Small intestine (tissue), 7 donors: ENCODE data around the gene MAZ. TPM values are rescaled to one million over a fixed set of nuclear protein-coding genes. Genes with fewer than 3 reads are reported as not detected.
"Not testable (repeated sequence)": the region's sequence is repeated elsewhere in the genome, so short reads cannot be mapped to it uniquely, and the experiment has no call there.

Experiments
- DNase-seq, 2 donors: peaks; one replicate each; pipeline versions ENCODE4 v3.0.0 to v3.0.0-alpha.2; 2013
- FAIRE-seq: peaks from 2 replicates; lab custom pipeline; 2012; peaks lifted over from hg19 to GRCh38; lab: Jason Lieb, UNC
- H3K27ac ChIP-seq, 3 donors: one replicate each; pipeline ENCODE4 v1.5.1; 2013; ENCODE audit warnings: low read length in 2 of 3, mild to moderate bottlenecking in 2 of 3, control low read depth in 1 of 3, inconsistent platforms in 1 of 3, low read depth in 1 of 3, moderate library complexity in 1 of 3
- H3K27me3 ChIP-seq, 3 donors: one replicate each; pipeline ENCODE4 v1.6.1; 2013; ENCODE audit warnings: low read length in 3 of 3, inconsistent platforms in 1 of 3; ENCODE audit not compliant: control insufficient read depth in 3 of 3, insufficient read depth in 3 of 3
- H3K36me3 ChIP-seq, 3 donors: one replicate each; pipeline ENCODE4 v1.6.1; 2013; ENCODE audit warnings: low read length in 3 of 3, inconsistent platforms in 1 of 3, low read depth in 1 of 3, mild to moderate bottlenecking in 1 of 3, moderate library complexity in 1 of 3; ENCODE audit not compliant: control insufficient read depth in 3 of 3, insufficient read depth in 2 of 3
- H3K4me1 ChIP-seq, 3 donors: one replicate each; pipeline ENCODE4 v1.6.1; 2013; ENCODE audit warnings: low read length in 2 of 3, inconsistent platforms in 1 of 3, low read depth in 1 of 3, mild to moderate bottlenecking in 1 of 3, moderate library complexity in 1 of 3; ENCODE audit not compliant: control insufficient read depth in 3 of 3, insufficient read depth in 2 of 3
- H3K4me3 ChIP-seq, 3 donors: one replicate each; pipeline ENCODE4 v1.5.1; 2013; ENCODE audit warnings: low read length in 3 of 3, control low read depth in 1 of 3, inconsistent platforms in 1 of 3, low read depth in 1 of 3, mild to moderate bottlenecking in 1 of 3, moderate library complexity in 1 of 3
- H3K9me3 ChIP-seq, 2 donors: one replicate each; pipeline ENCODE4 v1.6.1; 2013; ENCODE audit warnings: low read depth in 1 of 2, low read length in 1 of 2; ENCODE audit not compliant: control insufficient read depth in 2 of 2, insufficient read depth in 1 of 2
- WGBS, 3 donors: extraction: QIAGEN DNeasy Blood & Tissue Kit; methylation state at CpG; one replicate each; pipeline ENCODE4 v1.1.7; 2013; 5-methylcytosine and 5-hydroxymethylcytosine counted together
- polyA plus RNA-seq, 4 donors: library from polyadenylated mRNA; stranded (reverse) in 3 of 4; unstranded in 1 of 4; fragments of 200-250 nt in 3 of 4; fragments of 120-200 nt in 1 of 4; gene quantifications; one replicate each; pipeline versions ENCODE4 v1.2.1 to v1.2.3, GENCODE V29; 2013
- donor health status: healthy with polysubstance abuse.
- donor health status: control.
- donor health status: control.
- donor health status: Bipolar disorder and iron deficiency.
- donor health status: healthy.

The MAZ gene
- polyA plus RNA-seq, 4 donors: 91.9 to 269 (median 170) TPM

DNA sequence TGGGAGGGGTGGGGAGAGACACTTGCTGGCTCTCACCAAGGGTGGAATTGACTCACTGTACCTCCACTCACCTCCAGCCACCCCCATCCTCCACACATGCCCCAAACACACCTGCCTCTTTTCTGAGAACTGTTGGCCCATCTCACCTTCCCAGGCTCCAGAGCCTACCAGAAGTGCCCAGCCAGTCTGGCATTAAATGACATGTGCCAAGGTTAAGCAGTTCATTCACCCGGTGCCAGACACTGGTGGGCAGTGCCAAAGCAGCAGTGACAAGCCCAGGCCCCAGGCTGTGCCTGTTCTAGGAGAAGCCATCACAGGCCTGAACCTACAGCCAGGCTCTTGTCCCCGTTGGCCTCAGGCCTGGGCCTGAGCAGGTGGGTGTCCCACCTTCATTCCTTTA lies 25.2 kb downstream of the MAZ start:
- no peaks in the 10 kb centered on the region for H3K27me3 ChIP-seq
- 57 to 76% (median 70%) methylated on average over 2 of the region's 2 CpGs for WGBS, 3 donors
- H3K36me3 ChIP-seq: peaks cover 14 to 66% (median 17%) of the 10 kb centered on the region in 3 donors
- DNase-seq (no peak), FAIRE-seq (no peak)
- no peak overlapping the region for H3K27ac ChIP-seq
- H3K4me1 ChIP-seq: peaks cover 5 to 35% (median 6%) of the 10 kb centered on the region in 3 donors
- no peaks in the 10 kb centered on the region for H3K9me3 ChIP-seq
- H3K4me3 ChIP-seq: no peak overlapping the region

DNA sequence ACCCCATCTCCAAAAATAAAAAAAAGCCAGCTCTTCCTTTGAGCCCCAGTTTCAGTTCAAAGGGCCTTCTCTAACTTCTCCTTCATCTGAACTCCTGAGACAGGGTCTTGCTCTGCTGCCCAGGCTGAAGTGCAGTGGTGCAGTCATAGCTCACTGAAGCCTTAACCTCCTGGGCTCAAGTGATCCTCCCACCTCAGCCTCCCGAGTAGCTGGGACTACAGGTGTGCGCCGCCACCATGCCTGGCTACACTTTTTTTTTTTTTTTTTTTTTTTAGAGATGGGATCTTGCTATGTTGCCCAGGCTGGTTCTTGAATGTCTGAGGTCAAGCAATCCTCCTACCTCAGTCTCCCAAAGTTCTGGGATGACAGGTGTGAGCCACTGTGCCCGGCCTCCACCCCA lies 26.9 kb downstream of the MAZ start:
- not testable (repeated sequence) for FAIRE-seq, H3K27me3 ChIP-seq, H3K4me3 ChIP-seq, H3K9me3 ChIP-seq, DNase-seq, H3K27ac ChIP-seq
- Histone ChIP-seq H3K4me1 (peaks cover 0 to 24% (median 0%) of the 10 kb centered on the region in 3 donors), H3K36me3 (peaks cover 17 to 77% (median 21%) of the 10 kb centered on the region in 3 donors)
- whole genome bisulfite sequencing, 3 donors: 94 to 99% (median 95%) methylated on average over 4 of the region's 4 CpGs

DNA sequence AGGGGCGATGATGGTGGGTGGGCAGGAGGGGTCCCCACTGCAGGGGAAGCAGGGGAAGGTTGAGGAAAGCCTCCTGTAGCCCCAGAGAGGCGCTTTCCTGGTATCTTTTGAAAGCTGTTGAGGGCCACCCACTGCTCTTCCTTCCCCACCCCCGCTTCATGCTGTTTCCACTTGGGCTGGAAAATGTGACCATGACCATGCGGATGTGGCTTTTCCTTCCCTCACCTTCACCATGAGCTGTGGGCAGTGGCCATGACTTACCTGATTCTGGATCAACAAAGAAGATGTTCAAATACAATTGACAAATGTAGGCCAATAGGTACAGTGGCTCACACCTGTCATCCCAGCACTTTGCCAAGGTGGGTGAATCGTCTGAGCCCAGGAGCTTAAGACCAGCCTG lies 27.8 kb downstream of the MAZ start:
- H3K36me3 ChIP-seq: peaks cover 20 to 85% (median 24%) of the 10 kb centered on the region in 3 donors

DNA sequence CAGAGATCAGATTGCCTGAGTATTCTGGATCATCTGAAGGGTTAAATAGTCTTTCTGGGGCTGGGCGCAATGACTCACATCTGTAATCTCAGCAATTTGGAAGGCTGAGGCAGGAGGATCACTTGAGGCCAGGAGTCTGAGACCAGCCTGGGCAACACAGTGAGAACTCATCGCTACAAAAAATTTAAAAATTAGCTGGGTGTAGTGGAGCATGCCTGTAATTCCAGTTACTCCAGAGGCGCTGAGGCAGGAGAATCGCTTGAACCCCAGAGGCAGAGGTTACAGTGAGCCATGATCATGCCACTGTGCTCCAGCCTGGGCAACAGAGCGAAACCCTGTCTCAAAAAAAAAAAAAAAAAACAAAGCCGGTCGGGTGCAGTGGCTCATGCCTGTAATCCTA lies 29.6 kb downstream of the MAZ start:
- Histone ChIP-seq H3K4me1 (peaks cover 0 to 2% (median 0%) of the 10 kb centered on the region in 3 donors), H3K27me3 (no peaks in the 10 kb centered on the region), H3K36me3 (peaks cover 28 to 90% (median 32%) of the 10 kb centered on the region in 3 donors), H3K4me3 (no peak overlapping the region), H3K27ac (no peak overlapping the region), H3K9me3 (no peaks in the 10 kb centered on the region)
- DNase-seq (no peak), FAIRE-seq (no peak)
- WGBS, 3 donors: 87 to 95% (median 92%) methylated on average over 7 of the region's 7 CpGs

More for the DNA sequence above, 27.8 kb downstream of the MAZ start:
- Histone ChIP-seq H3K27me3 (no peaks in the 10 kb centered on the region), H3K4me3 (no peak overlapping the region), H3K27ac (no peak overlapping the region), H3K9me3 (no peaks in the 10 kb centered on the region), H3K4me1 (peaks cover 0 to 17% (median 0%) of the 10 kb centered on the region in 3 donors)
- no peak for FAIRE-seq
- WGBS, 3 donors: 90 to 98% (median 93%) methylated on average over 5 of the region's 5 CpGs
- DNase-seq: no peak

DNA sequence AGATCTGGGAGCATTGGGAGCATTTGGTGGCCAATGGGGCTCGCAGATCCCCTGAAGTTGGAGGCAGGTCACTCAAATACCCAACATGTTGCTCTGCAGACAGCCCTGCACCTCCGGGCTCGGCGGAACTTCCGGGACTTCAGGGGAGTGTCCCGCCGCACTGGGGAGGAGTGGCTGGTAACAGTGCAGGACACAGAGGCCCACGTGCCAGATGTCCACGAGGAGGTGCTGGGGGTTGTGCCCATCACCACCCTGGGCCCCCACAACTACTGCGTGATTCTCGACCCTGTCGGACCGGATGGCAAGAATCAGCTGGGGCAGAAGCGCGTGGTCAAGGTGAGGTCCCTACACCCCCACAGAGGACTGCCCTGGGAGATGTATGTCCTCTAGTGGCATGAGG lies 30.3 kb downstream of the MAZ start:
- H3K27me3 ChIP-seq: no peaks in the 10 kb centered on the region
- H3K4me3 ChIP-seq: no peak overlapping the region
- FAIRE-seq: no peak
- no peak overlapping the region for H3K27ac ChIP-seq
- DNase-seq: no peak
- 85 to 93% (median 90%) methylated on average over 15 of the region's 15 CpGs for WGBS, 3 donors
- no peaks in the 10 kb centered on the region for H3K9me3 ChIP-seq
- H3K4me1 ChIP-seq: no peaks in the 10 kb centered on the region
- H3K36me3 ChIP-seq: peaks cover 28 to 90% (median 36%) of the 10 kb centered on the region in 3 donors

DNA sequence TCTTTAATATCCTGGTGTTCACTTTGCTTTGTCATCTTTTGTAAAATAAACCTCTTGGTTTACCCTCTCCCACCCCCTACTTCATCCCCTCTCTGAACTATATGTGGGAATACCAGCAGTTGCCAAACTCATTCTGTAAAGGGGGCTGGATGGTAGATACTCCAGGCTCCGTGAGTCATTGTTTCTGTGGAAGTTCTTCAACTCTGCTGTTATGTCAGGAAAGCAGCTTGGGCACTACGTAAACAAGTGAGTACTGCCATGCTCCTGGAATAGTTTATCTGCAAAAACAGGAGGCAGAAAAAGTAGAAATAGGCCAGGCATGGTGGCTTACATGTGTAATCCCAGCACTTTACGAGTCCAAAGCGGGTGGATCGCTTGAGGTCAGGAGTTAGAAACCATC lies 31.5 kb downstream of the MAZ start:
- peaks cover 30 to 93% (median 36%) of the 10 kb centered on the region in 3 donors for H3K36me3 ChIP-seq
- H3K9me3 ChIP-seq: no peaks in the 10 kb centered on the region
- DNase-seq: no peak
- H3K4me1 ChIP-seq: no peaks in the 10 kb centered on the region
- H3K27ac ChIP-seq: no peak overlapping the region
- WGBS, 3 donors: 93 to 99% (median 94%) methylated on average over 5 of the region's 5 CpGs
- H3K4me3 ChIP-seq: no peak overlapping the region
- no peak for FAIRE-seq
- no peaks in the 10 kb centered on the region for H3K27me3 ChIP-seq

DNA sequence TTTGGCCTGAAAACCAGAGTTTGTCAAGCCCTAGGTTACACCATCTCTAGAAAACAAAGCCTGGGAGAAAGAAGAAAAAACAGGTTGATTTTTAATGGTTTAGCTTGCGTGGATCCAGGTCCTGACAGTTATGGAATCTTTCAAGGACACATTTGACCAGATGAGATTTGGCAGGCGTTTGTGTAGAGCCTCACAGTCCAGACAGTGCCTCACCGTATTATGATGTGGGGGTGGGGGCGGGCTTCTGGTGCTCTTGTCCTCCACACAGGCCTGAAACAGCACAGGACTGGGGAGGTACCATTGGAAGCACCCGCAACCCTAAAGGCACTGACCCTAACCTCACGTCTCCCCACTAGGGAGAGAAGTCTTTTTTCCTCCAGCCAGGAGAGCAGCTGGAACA lies 33.5 kb downstream of the MAZ start:
- DNase-seq (no peak), FAIRE-seq (no peak)
- no peak overlapping the region for H3K27ac ChIP-seq
- WGBS, 3 donors: 83 to 96% (median 92%) methylated on average over 6 of the region's 6 CpGs
- H3K4me3 ChIP-seq: no peak overlapping the region
- H3K9me3 ChIP-seq: no peaks in the 10 kb centered on the region
- H3K4me1 ChIP-seq: no peaks in the 10 kb centered on the region
- H3K27me3 ChIP-seq: no peaks in the 10 kb centered on the region
- H3K36me3 ChIP-seq: peaks cover 34 to 90% (median 35%) of the 10 kb centered on the region in 3 donors

DNA sequence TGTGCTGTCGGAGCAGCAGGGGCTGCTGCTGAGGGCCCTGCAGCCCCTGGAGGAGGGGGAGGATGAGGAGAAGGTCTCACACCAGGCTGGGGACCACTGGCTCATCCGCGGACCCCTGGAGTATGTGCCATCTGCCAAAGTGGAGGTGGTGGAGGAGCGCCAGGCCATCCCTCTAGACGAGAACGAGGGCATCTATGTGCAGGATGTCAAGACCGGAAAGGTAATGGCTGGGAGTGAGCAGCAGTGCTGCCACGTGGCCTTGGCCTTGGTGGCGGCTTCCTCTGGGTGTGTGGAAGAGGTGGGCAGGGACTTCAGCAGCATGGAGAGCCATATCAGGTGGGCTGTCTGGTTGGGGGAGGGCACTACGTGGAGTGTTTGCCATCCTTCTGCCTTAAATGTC lies 33.9 kb downstream of the MAZ start:
- no peaks in the 10 kb centered on the region for H3K27me3 ChIP-seq
- no peak for FAIRE-seq
- WGBS, 3 donors: 83 to 89% (median 84%) methylated on average over 10 of the region's 10 CpGs

DNA sequence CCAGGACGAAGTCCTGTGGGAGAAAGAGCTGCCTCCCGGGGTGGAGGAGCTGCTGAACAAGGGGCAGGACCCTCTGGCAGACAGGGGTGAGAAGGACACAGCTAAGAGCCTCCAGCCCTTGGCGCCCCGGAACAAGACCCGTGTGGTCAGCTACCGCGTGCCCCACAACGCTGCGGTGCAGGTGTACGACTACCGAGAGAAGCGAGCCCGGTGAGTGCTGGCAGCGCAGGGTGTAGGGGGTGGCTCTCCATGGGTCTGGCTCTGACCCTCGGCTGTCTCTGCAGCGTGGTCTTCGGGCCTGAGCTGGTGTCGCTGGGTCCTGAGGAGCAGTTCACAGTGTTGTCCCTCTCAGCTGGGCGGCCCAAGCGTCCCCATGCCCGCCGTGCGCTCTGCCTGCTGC lies 35.3 kb downstream of the MAZ start:
- DNase-seq (no peak), FAIRE-seq (no peak)
- H3K9me3 ChIP-seq: no peaks in the 10 kb centered on the region
- no peak overlapping the region for H3K4me3 ChIP-seq
- H3K27ac ChIP-seq: no peak overlapping the region
- no peaks in the 10 kb centered on the region for H3K27me3 ChIP-seq
- 93 to 95% (median 94%) methylated on average over 22 to 23 of the region's 23 CpGs for WGBS, 3 donors
- no peaks in the 10 kb centered on the region for H3K4me1 ChIP-seq
- H3K36me3 ChIP-seq: peaks cover 31 to 90% (median 44%) of the 10 kb centered on the region in 3 donors

More for the DNA sequence above, 33.9 kb downstream of the MAZ start:
- H3K4me1 ChIP-seq: no peaks in the 10 kb centered on the region
- H3K9me3 ChIP-seq: no peaks in the 10 kb centered on the region
- no peak for DNase-seq
- peaks cover 33 to 90% (median 36%) of the 10 kb centered on the region in 3 donors for H3K36me3 ChIP-seq
- H3K4me3 ChIP-seq: no peak overlapping the region
- H3K27ac ChIP-seq: no peak overlapping the region
